ENCODE results near the gene CCND1. TPM values are rescaled to one million over a fixed set of nuclear protein-coding genes. Genes with fewer than 3 reads are reported as not detected.

Gene CCND1
- total RNA-seq, 1 experiment from 2014 or later, result 2,517 TPM

- Histone ChIP-seq H3K4me3 (ENCODE audit: low read depth, low read length, poor library complexity, severe bottlenecking) (peak overlapping the region; percentile 86), H3K36me3 (ENCODE audit: insufficient read depth, low read length, poor library complexity, severe bottlenecking) (peaks cover 81% of the 10 kb centered on the region), H3K9me3 (ENCODE audit: low read depth, low read length, poor library complexity, severe bottlenecking) (no peaks in the 10 kb centered on the region), H3K27ac (ENCODE audit: low read depth, low read length, poor library complexity, severe bottlenecking) (peak overlapping the region; percentile 99), H3K4me1 (ENCODE audit: insufficient read depth, low read length, poor library complexity, severe bottlenecking) (peaks cover 50% of the 10 kb centered on the region), H3K27me3 (replicated peaks; ENCODE audit: insufficient read depth, low read depth, low read length, poor library complexity) (no peaks in the 10 kb centered on the region)
- ChIA-PET CTCF (interaction anchor here (0.6 kb wide), 1 partner anchor 45 kb away, joined by 6 read pairs; no protein-coding TSS in a partner anchor), POLR2A (ENCODE audit: low non-redundant PET) (interaction anchor here (1.3 kb wide), 1 partner anchor 23 kb away, joined by 6 read pairs; no protein-coding TSS in a partner anchor)
- intact Hi-C loops (cut with micrococcal nuclease; ENCODE audit: unreplicated experiment), result no loop called here
- BruUV-seq (replicated peaks), result no TSS peak
- no peak for TF ChIP-seq EZH2 (IDR thresholded peaks at IDR 0.05; ENCODE audit: borderline replicate concordance, low read depth, low read length, poor library complexity, severe bottlenecking)
- TF ChIP-seq, protein P1, sequence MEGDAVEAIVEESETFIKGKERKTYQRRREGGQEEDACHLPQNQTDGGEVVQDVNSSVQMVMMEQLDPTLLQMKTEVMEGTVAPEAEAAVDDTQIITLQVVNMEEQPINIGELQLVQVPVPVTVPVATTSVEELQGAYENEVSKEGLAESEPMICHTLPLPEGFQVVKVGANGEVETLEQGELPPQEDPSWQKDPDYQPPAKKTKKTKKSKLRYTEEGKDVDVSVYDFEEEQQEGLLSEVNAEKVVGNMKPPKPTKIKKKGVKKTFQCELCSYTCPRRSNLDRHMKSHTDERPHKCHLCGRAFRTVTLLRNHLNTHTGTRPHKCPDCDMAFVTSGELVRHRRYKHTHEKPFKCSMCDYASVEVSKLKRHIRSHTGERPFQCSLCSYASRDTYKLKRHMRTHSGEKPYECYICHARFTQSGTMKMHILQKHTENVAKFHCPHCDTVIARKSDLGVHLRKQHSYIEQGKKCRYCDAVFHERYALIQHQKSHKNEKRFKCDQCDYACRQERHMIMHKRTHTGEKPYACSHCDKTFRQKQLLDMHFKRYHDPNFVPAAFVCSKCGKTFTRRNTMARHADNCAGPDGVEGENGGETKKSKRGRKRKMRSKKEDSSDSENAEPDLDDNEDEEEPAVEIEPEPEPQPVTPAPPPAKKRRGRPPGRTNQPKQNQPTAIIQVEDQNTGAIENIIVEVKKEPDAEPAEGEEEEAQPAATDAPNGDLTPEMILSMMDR (conservative IDR thresholded peaks at IDR 0.05; ENCODE audit: low read depth, low read length), result peak; percentile 77
- DNase-seq (ENCODE audit: low spot score), result peak; percentile 89
These were observed 4.2 kb downstream of the CCND1 start for GRCh38 chr11:69644962-69645675.

DNA sequence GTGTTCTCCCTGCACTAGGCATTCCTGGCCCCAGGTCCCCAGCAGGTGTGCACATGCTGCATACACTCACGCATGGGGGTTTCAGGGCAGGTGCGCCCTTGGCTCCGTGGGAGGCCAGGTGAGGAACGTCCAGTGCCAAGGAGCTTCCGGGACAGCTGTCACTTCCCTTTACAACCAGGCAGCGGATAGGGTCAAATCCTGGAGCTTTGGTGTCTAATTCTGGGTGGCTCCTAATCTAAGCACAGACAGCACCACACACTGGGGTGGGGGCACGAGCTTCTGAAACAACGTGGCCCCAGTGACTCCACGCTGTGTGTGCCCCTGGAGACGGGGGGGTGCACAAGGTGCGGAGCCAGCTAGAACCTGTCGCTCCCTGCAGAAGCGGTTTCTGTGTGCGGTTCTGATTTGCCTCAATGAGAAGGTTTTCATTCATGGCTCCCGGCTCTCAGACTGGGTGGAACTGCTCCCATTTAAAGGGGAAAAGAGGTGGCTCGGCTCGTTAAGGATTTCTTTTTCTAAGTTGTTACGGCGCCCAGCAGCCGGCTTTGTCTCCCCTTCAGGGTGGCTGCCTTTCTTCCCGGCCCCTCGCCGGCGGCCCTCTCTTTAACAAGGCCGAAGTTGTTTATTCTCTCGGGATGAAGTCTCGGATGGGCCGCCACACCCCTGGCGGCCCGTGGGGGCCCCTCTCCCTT is 5.0 kb downstream of the CCND1 start:
- no TSS peak for BruUV-seq (replicated peaks)
- peaks cover 89% of the 10 kb centered on the region for H3K36me3 ChIP-seq (ENCODE audit: insufficient read depth, low read length, poor library complexity, severe bottlenecking)
- DNase-seq (ENCODE audit: low spot score), result peak; percentile 77
- no peaks in the 10 kb centered on the region for H3K27me3 ChIP-seq (replicated peaks; ENCODE audit: insufficient read depth, low read depth, low read length, poor library complexity)
- TF ChIP-seq EZH2 (IDR thresholded peaks at IDR 0.05; ENCODE audit: borderline replicate concordance, low read depth, low read length, poor library complexity, severe bottlenecking), result no peak
- TF ChIP-seq, protein P1 (conservative IDR thresholded peaks at IDR 0.05; ENCODE audit: low read depth, low read length), result no peak
- peak overlapping the region; percentile 99 for H3K27ac ChIP-seq (ENCODE audit: low read depth, low read length, poor library complexity, severe bottlenecking)
- peaks cover 58% of the 10 kb centered on the region for H3K4me1 ChIP-seq (ENCODE audit: insufficient read depth, low read length, poor library complexity, severe bottlenecking)
- H3K9me3 ChIP-seq (ENCODE audit: low read depth, low read length, poor library complexity, severe bottlenecking), result no peaks in the 10 kb centered on the region
- POLR2A ChIA-PET (ENCODE audit: low non-redundant PET), result interaction anchor here (0.6 kb wide), 1 partner anchor 10 kb away, joined by 3 read pairs; no protein-coding TSS in a partner anchor
- intact Hi-C loops (cut with micrococcal nuclease; ENCODE audit: unreplicated experiment), result no loop called here
- CTCF ChIA-PET, result interaction anchor here (0.6 kb wide), 1 partner anchor 46 kb away, joined by 6 read pairs; no protein-coding TSS in a partner anchor
- H3K4me3 ChIP-seq (ENCODE audit: low read depth, low read length, poor library complexity, severe bottlenecking), result peak overlapping the region; percentile 86

GRCh38 chr11:69646493-69647389 is 5.8 kb downstream of the CCND1 start:
- TF ChIP-seq, protein P1 (conservative IDR thresholded peaks at IDR 0.05; ENCODE audit: low read depth, low read length), result no peak
- TF ChIP-seq EZH2 (IDR thresholded peaks at IDR 0.05; ENCODE audit: borderline replicate concordance, low read depth, low read length, poor library complexity, severe bottlenecking), result no peak
- ChIA-PET CTCF (no interaction called here), POLR2A (ENCODE audit: low non-redundant PET) (interaction anchor here (0.6 kb wide), 1 partner anchor 10 kb away, joined by 3 read pairs; no protein-coding TSS in a partner anchor)
- Histone ChIP-seq H3K27ac (ENCODE audit: low read depth, low read length, poor library complexity, severe bottlenecking) (peak overlapping the region; percentile 99), H3K4me1 (ENCODE audit: insufficient read depth, low read length, poor library complexity, severe bottlenecking) (peaks cover 66% of the 10 kb centered on the region), H3K4me3 (ENCODE audit: low read depth, low read length, poor library complexity, severe bottlenecking) (peak overlapping the region; percentile 86), H3K27me3 (replicated peaks; ENCODE audit: insufficient read depth, low read depth, low read length, poor library complexity) (no peaks in the 10 kb centered on the region), H3K9me3 (ENCODE audit: low read depth, low read length, poor library complexity, severe bottlenecking) (no peaks in the 10 kb centered on the region), H3K36me3 (ENCODE audit: insufficient read depth, low read length, poor library complexity, severe bottlenecking) (peaks cover 97% of the 10 kb centered on the region)
- intact Hi-C loops (cut with micrococcal nuclease; ENCODE audit: unreplicated experiment), result no loop called here
- DNase-seq (ENCODE audit: low spot score), result peak; percentile 82
- no TSS peak for BruUV-seq (replicated peaks)

All from A673 (cell line).